Lower leg skin (tissue), 3 donors: ENCODE results near the gene PIK3R3.

Source experiments
- CTCF ChIP-seq, 3 donors: fragments of 450-650 bp; IDR thresholded peaks; one replicate each; pipeline ENCODE4 v1.5.1; 2016; ENCODE audit warnings: antibody characterized with exemption in 3 of 3, mild to moderate bottlenecking in 3 of 3, moderate library complexity in 2 of 3
- POLR2A ChIP-seq, 2 donors: fragments of 450-650 bp; IDR thresholded peaks; one replicate each; pipeline ENCODE4 v1.6.1; 2016 to 2017; ENCODE audit warnings: antibody characterized with exemption in 2 of 2, mild to moderate bottlenecking in 1 of 2, moderate library complexity in 1 of 2

GRCh38 chr1:46065405-46065804 lies 67.0 kb downstream of the PIK3R3 start:
- TF ChIP-seq CTCF (IDR thresholded peaks at IDR 0.05) (no peak), POLR2A (IDR thresholded peaks at IDR 0.05) (no peak)
